ENCODE results near the gene SPATA25.

- TF ChIP-seq CTCF (IDR thresholded peaks at IDR 0.05) (peak in 1 of 4 experiments; percentile 21), POLR2A (IDR thresholded peaks at IDR 0.05) (peak; percentile 41 to 70)
These were observed 30.1 kb downstream of the SPATA25 start, which contains the start of the genes ACOT8 and ZSWIM3 for GRCh38 chr20:45857114-45857881.

Measured in uterus (tissue), 2 donors.